ENCODE results near the gene PFDN5. TPM values are rescaled to one million over a fixed set of nuclear protein-coding genes. Genes with fewer than 3 reads are reported as not detected.
A peak's percentile ranks its signal among the peaks of the same experiment; 100 is the strongest.
"Not testable (repeated sequence)": the region's sequence is repeated elsewhere in the genome, so short reads cannot be mapped to it uniquely, and the experiment has no call there.

The PFDN5 gene
- total RNA-seq, 1 donor from 2014 or later: 274 TPM

DNA sequence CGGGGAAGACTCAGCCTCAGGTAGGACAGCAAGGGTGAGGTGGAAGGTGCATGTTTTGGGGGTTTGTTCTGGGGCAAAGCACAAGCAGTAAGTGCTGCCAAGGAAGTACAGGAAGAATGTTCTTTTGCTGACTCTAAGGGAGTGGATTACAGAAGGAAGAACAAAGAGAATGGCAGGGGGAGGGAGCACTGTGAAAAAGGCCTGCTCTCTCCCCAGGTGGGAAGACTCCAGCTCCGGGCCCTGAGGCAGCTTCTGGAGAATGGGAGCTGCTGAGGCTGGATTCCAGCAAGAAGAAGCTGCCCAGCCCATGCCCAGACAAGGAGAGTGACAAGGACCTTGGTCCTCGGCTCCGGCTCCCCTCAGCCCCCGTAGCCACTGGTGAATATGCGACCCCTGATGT is 7.0 kb upstream of the PFDN5 start:
- DNase-seq (ENCODE audit: low spot score): no peak
- Mint-ChIP-seq H3K27me3 (ENCODE audit: low read depth) (no peaks in the 10 kb centered on the region), H3K4me1 (ENCODE audit: low read depth) (peaks cover 8% of the 10 kb centered on the region), H3K27ac (ENCODE audit: unreplicated experiment) (no peak overlapping the region), H3K4me3 (ENCODE audit: unreplicated experiment) (no peak overlapping the region), H3K9me3 (ENCODE audit: low read depth) (no peaks in the 10 kb centered on the region), H3K36me3 (ENCODE audit: low read depth) (no peaks in the 10 kb centered on the region)
- TF ChIP-seq, protein P1, sequence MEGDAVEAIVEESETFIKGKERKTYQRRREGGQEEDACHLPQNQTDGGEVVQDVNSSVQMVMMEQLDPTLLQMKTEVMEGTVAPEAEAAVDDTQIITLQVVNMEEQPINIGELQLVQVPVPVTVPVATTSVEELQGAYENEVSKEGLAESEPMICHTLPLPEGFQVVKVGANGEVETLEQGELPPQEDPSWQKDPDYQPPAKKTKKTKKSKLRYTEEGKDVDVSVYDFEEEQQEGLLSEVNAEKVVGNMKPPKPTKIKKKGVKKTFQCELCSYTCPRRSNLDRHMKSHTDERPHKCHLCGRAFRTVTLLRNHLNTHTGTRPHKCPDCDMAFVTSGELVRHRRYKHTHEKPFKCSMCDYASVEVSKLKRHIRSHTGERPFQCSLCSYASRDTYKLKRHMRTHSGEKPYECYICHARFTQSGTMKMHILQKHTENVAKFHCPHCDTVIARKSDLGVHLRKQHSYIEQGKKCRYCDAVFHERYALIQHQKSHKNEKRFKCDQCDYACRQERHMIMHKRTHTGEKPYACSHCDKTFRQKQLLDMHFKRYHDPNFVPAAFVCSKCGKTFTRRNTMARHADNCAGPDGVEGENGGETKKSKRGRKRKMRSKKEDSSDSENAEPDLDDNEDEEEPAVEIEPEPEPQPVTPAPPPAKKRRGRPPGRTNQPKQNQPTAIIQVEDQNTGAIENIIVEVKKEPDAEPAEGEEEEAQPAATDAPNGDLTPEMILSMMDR (IDR thresholded peaks at IDR 0.05): no peak

DNA sequence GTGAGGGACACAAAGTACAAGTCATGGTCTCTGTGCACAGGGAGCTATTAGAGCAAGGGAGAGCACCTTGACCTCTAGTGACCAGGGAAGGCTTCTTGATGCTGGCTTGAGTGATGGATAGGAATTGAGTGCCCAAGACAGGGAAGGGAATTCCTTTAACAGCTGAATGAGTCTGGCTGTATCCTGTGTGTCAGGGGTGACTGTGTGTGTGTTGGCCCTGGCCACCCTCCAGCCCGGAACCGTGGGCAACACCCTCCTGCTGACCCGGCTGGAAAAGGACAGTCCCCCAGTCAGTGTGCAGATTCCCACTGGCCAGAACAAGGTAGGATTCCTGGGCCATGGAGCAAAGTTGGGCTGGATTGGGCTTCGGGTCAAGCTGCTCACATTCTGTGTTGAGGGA is 5.5 kb upstream of the PFDN5 start:
- H3K4me3 Mint-ChIP-seq (ENCODE audit: unreplicated experiment): no peak overlapping the region
- H3K27me3 Mint-ChIP-seq (ENCODE audit: low read depth): no peaks in the 10 kb centered on the region
- DNase-seq (ENCODE audit: low spot score): no peak
- no peaks in the 10 kb centered on the region for H3K9me3 Mint-ChIP-seq (ENCODE audit: low read depth)
- H3K27ac Mint-ChIP-seq (ENCODE audit: unreplicated experiment): no peak overlapping the region
- H3K4me1 Mint-ChIP-seq (ENCODE audit: low read depth): peaks cover 4% of the 10 kb centered on the region
- TF ChIP-seq, protein P1 (IDR thresholded peaks at IDR 0.05): no peak
- no peaks in the 10 kb centered on the region for H3K36me3 Mint-ChIP-seq (ENCODE audit: low read depth)

DNA sequence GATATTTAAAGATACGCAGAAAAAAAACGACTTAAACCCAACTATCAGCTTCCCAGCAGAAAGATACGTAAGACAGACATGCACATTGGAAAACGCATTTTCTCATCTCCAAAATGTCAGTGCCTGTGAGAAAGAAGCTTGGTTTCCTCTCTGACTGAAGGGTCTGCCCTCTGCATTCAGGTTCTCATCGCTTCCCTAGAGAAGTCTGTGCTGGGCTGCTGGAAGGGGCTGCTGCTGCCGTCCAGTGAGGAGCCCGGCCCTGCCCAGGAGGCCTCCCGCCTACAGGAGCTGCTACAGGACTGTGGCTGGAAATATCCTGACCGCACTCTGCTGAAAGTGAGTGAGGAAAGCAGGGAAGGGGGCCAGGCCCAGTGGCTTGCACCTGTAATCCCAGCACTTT is 4.7 kb upstream of the PFDN5 start:
- no peak for DNase-seq (ENCODE audit: low spot score)
- Mint-ChIP-seq H3K4me3 (ENCODE audit: unreplicated experiment) (no peak overlapping the region), H3K27ac (ENCODE audit: unreplicated experiment) (no peak overlapping the region), H3K4me1 (ENCODE audit: low read depth) (peaks cover 11% of the 10 kb centered on the region), H3K36me3 (ENCODE audit: low read depth) (no peaks in the 10 kb centered on the region), H3K27me3 (ENCODE audit: low read depth) (no peaks in the 10 kb centered on the region), H3K9me3 (ENCODE audit: low read depth) (no peaks in the 10 kb centered on the region)
- TF ChIP-seq, protein P1 (IDR thresholded peaks at IDR 0.05): no peak

DNA sequence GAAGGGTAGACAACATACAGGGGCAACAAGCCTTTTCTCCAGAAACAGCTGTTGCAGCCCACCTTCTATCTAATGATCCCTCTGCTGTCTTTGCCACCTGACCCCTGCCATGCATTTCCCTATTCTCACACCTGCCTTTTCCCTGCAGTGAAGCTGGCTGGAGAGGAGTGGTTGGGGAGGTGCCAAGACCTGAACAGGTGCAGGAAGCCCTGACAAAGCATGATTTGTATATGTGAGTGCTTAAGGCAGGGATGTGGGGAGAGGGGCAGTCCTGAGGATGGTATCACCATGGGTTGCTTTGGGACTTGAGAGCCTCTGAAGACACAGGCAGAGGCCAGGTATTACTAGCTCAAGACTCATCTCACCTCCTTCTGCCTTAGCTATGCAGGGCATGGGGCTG is 2.9 kb upstream of the PFDN5 start:
- no peak overlapping the region for H3K4me3 Mint-ChIP-seq (ENCODE audit: unreplicated experiment)
- H3K36me3 Mint-ChIP-seq (ENCODE audit: low read depth): no peaks in the 10 kb centered on the region
- H3K9me3 Mint-ChIP-seq (ENCODE audit: low read depth): no peaks in the 10 kb centered on the region
- H3K27me3 Mint-ChIP-seq (ENCODE audit: low read depth): no peaks in the 10 kb centered on the region
- H3K27ac Mint-ChIP-seq (ENCODE audit: unreplicated experiment): no peak overlapping the region
- peaks cover 27% of the 10 kb centered on the region for H3K4me1 Mint-ChIP-seq (ENCODE audit: low read depth)
- no peak for DNase-seq (ENCODE audit: low spot score)
- TF ChIP-seq, protein P1 (IDR thresholded peaks at IDR 0.05): no peak

DNA sequence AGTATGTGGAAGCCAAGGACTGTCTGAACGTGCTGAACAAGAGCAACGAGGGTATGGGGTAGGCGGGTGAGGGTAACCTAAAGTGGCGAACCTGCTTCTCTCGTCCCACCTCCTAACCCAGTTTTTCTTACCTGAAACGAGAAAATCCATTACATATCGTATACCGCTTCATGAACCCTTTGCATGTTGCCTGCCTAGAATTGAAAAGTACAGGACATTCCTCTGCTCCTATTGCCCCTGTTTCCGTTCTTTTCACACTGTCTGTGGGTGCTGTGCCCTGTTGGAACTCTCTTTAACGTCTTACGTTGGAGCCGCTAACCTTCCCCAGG is 513 bp downstream of the PFDN5 start:
- Mint-ChIP-seq H3K36me3 (ENCODE audit: low read depth) (peaks cover 4% of the 10 kb centered on the region), H3K4me3 (ENCODE audit: unreplicated experiment) (peak overlapping the region; percentile 97), H3K9me3 (ENCODE audit: low read depth) (no peaks in the 10 kb centered on the region), H3K4me1 (ENCODE audit: low read depth) (peaks cover 54% of the 10 kb centered on the region), H3K27me3 (ENCODE audit: low read depth) (no peaks in the 10 kb centered on the region), H3K27ac (ENCODE audit: unreplicated experiment) (peak overlapping the region; percentile 95)
- DNase-seq (ENCODE audit: low spot score): no peak
- TF ChIP-seq, protein P1 (IDR thresholded peaks at IDR 0.05): no peak

DNA sequence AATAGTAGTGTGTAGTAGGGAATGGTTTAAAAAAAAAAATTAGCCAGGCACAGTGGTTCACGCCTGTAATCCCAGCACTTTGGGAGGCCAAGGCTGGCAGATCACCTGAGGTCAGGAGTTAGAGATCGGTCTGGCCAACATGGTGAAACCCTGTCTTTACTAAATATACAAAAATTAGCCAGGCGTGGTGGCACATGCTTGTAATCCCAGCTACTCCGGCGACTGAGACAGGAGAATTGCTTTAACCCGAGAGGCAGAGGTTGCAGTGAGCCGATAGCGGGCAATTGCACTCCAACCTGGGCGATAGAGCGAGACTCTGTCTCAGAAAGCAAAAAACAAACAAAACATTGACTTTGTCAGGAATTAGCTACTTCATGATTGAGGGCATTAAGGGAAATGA is 1.8 kb downstream of the PFDN5 start:
- Mint-ChIP-seq H3K27ac (ENCODE audit: unreplicated experiment) (peak overlapping the region; percentile 95), H3K4me1 (ENCODE audit: low read depth) (peaks cover 66% of the 10 kb centered on the region)
- not testable (repeated sequence) for H3K27me3 Mint-ChIP-seq (ENCODE audit: low read depth); DNase-seq (ENCODE audit: low spot score); H3K4me3 Mint-ChIP-seq (ENCODE audit: unreplicated experiment); H3K9me3 Mint-ChIP-seq (ENCODE audit: low read depth); H3K36me3 Mint-ChIP-seq (ENCODE audit: low read depth)
